Loucy (cell line): ENCODE measurements around the gene PPP1R3D.

Experiments
- H2AFZ ChIP-seq: fragments of 200-600 bp; sonication (generic); 2 replicates; pipeline ENCODE4 v1.6.0; 2016; ENCODE audit warnings: antibody characterized with exemption, mild to moderate bottlenecking, low read length, moderate library complexity
- H3F3A ChIP-seq: fragments of 200-600 bp; 2 replicates; pipeline ENCODE4 v1.6.0; 2016; ENCODE audit warnings: antibody characterized with exemption, low read depth, mild to moderate bottlenecking
- H3K27me3 ChIP-seq: fragments of 200-600 bp; sonication (generic); 2 replicates; pipeline ENCODE4 v1.6.1; 2014; ENCODE audit warnings: low read length, mild to moderate bottlenecking; ENCODE audit not compliant: insufficient read depth, poor library complexity, severe bottlenecking
- H3K36me3 ChIP-seq: fragments of 200-600 bp; sonication (generic); 2 replicates; pipeline ENCODE4 v1.6.1; 2016; ENCODE audit warnings: low read length; ENCODE audit not compliant: insufficient read depth
- H3K4me1 ChIP-seq: fragments of 200-600 bp; sonication (generic); 2 replicates; pipeline ENCODE4 v1.5.1; 2014; ENCODE audit warnings: low read length, mild to moderate bottlenecking; ENCODE audit not compliant: insufficient read depth, poor library complexity, severe bottlenecking
- H3K4me2 ChIP-seq: fragments of 200-600 bp; sonication (generic); 2 replicates; pipeline ENCODE4 v1.6.0; 2014; ENCODE audit warnings: antibody characterized with exemption, low read length, low read depth, mild to moderate bottlenecking; ENCODE audit not compliant: poor library complexity, severe bottlenecking
- H3K4me3 ChIP-seq: fragments of 200-600 bp; sonication (generic); 2 replicates; pipeline ENCODE4 v1.5.1; 2014; ENCODE audit warnings: low read length, mild to moderate bottlenecking, mixed read lengths; ENCODE audit not compliant: poor library complexity, severe bottlenecking
- H3K79me2 ChIP-seq: fragments of 200-600 bp; sonication (generic); 2 replicates; pipeline ENCODE4 v1.6.1; 2014; ENCODE audit warnings: low read length; ENCODE audit not compliant: insufficient read depth
- H3K9ac ChIP-seq: fragments of 200-600 bp; sonication (generic); 2 replicates; pipeline ENCODE4 v1.6.0; 2014; ENCODE audit warnings: mild to moderate bottlenecking, low read depth, low read length, moderate library complexity; ENCODE audit not compliant: poor library complexity, severe bottlenecking
- H3K9me2 ChIP-seq: fragments of 200-600 bp; sonication (generic); replicated peaks from 2 replicates; pipeline ENCODE4 v1.6.1; 2016; ENCODE audit warnings: low read depth, low read length, mixed read lengths
- H3K9me3 ChIP-seq: fragments of 200-600 bp; sonication (generic); 2 replicates; pipeline ENCODE4 v1.6.1; 2014; ENCODE audit warnings: mild to moderate bottlenecking, antibody characterized with exemption, low read length, low read depth; ENCODE audit not compliant: insufficient read depth
- H4K20me1 ChIP-seq: fragments of 200-600 bp; sonication (generic); 2 replicates; pipeline ENCODE4 v1.6.0; 2014; ENCODE audit warnings: antibody characterized with exemption, low read length, mild to moderate bottlenecking; ENCODE audit not compliant: insufficient read depth, poor library complexity, severe bottlenecking
- EZH2phosphoT487 ChIP-seq: fragments of 200-600 bp; IDR thresholded peaks from 2 replicates; pipeline ENCODE4 v1.6.1; 2018; ENCODE audit warnings: antibody characterized with exemption, mild to moderate bottlenecking, moderate library complexity, borderline replicate concordance
- TF ChIP-seq, protein P1 (sequence below): fragments of 200-600 bp; sonication (generic); conservative IDR thresholded peaks from 2 replicates; pipeline ENCODE4 v1.5.1; 2014; ENCODE audit warnings: mild to moderate bottlenecking, antibody characterized with exemption, low read length

Gene PPP1R3D

DNA sequence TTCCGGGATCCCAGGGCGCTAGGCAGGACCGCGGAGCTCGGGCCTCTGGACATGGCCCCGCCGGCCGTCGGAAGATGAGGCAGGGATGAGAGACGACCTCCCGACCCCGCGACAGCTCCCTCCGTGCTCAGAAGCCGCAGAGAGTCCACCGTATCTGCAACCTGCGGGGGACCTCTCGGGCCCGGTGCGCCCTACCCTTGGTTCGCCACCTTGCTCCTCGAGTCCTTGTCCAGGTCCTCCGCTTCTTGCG, 301 bp downstream of the PPP1R3D start:
- peak overlapping the region; percentile 81 for H3K9ac ChIP-seq
- H3K4me1 ChIP-seq, result peaks cover 37% of the 10 kb centered on the region
- H3K9me2 ChIP-seq, result no peaks in the 10 kb centered on the region
- H3K4me3 ChIP-seq, result peak overlapping the region; percentile 81
- H3K79me2 ChIP-seq, result peaks cover 34% of the 10 kb centered on the region
- no peaks in the 10 kb centered on the region for H4K20me1 ChIP-seq
- H3K4me2 ChIP-seq, result peak overlapping the region; percentile 64
- H2AFZ ChIP-seq, result peak overlapping the region; percentile 88
- 0 out of 2 replicates have a peak, but pooled peaks cover 2% of the 10 kb centered on the region for H3F3A ChIP-seq
- no peaks in the 10 kb centered on the region for H3K27me3 ChIP-seq
- H3K9me3 ChIP-seq, result no peaks in the 10 kb centered on the region
- TF ChIP-seq EZH2phosphoT487, result no peak
- TF ChIP-seq, protein P1, sequence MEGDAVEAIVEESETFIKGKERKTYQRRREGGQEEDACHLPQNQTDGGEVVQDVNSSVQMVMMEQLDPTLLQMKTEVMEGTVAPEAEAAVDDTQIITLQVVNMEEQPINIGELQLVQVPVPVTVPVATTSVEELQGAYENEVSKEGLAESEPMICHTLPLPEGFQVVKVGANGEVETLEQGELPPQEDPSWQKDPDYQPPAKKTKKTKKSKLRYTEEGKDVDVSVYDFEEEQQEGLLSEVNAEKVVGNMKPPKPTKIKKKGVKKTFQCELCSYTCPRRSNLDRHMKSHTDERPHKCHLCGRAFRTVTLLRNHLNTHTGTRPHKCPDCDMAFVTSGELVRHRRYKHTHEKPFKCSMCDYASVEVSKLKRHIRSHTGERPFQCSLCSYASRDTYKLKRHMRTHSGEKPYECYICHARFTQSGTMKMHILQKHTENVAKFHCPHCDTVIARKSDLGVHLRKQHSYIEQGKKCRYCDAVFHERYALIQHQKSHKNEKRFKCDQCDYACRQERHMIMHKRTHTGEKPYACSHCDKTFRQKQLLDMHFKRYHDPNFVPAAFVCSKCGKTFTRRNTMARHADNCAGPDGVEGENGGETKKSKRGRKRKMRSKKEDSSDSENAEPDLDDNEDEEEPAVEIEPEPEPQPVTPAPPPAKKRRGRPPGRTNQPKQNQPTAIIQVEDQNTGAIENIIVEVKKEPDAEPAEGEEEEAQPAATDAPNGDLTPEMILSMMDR, result no peak
- peaks cover 19% of the 10 kb centered on the region; the same call in 1 of the 2 replicates for H3K36me3 ChIP-seq

DNA sequence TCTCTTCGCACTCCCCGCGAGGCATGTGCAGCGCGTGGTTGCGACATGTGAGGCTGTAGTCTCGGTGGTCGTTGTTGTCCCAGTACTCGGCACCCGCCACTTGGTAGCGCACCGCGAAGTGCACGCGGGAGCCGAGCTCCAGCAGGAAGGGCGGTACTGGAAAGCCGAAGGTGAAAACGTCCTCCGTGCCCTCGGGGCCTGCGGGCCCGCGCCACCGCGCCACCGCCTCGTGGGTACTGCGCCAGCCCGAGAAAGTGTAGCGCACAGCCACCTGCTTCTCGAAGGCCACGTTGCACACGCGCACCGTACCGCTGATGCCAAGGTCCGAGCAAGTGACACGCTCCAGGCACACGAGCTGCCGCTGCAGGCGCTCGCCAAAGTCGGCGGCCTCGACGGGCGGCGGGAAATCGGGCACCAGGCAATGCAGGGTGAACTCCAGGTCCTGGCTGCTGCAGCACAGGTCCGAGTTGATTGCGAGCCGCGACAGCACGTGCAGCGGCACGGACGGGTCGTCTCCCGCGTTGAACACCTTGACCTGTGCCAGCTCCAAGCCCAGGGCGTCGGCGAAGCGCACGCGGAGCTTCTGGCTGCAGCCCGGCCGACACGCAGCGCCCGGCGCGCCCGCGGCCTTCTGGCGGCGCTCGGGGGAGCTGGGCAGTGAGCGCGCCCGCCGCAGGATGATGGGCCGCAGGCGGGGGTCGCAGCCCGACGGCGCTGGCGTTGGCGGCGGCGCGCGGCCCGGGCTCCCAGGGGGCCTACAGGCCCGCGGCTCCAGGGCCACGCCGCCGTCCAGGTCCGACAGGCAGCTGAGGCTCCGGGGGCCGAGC, 840 bp downstream of the PPP1R3D start:
- H3K36me3 ChIP-seq, result peaks cover 14% of the 10 kb centered on the region; the same call in 1 of the 2 replicates
- H3K9me2 ChIP-seq, result no peaks in the 10 kb centered on the region
- H3K9me3 ChIP-seq, result no peaks in the 10 kb centered on the region
- peaks cover 34% of the 10 kb centered on the region for H3K79me2 ChIP-seq
- TF ChIP-seq, protein P1, result no peak
- no peak for TF ChIP-seq EZH2phosphoT487
- peaks cover 37% of the 10 kb centered on the region for H3K4me1 ChIP-seq
- peak overlapping the region; percentile 81 for H3K4me3 ChIP-seq
- H3F3A ChIP-seq, result 0 out of 2 replicates have a peak, but pooled peaks cover 2% of the 10 kb centered on the region
- peak overlapping the region; percentile 64 for H3K4me2 ChIP-seq
- H4K20me1 ChIP-seq, result no peaks in the 10 kb centered on the region
- H3K9ac ChIP-seq, result peak overlapping the region; percentile 81
- H3K27me3 ChIP-seq, result no peaks in the 10 kb centered on the region
- H2AFZ ChIP-seq, result 0 out of 2 replicates have a peak overlapping the region, but pooled peaks have one; percentile 88

DNA sequence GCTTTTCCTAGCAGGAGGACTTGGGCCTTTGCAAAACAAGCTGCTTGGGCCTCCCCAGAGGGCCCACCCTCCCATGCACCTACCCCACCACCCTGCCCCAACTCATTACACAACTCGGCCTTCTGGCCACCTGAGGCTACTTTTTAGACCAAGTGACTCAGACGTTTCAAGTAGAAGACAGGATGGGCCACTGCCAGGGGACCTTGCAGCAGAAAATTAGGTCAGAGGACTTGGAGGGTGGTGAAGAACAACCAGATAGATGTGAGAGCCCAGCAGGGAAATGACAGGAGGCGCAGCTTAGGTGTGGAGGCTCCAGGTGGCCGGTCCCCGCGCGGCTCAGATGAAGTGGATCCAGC, 1.4 kb downstream of the PPP1R3D start:
- Histone ChIP-seq H4K20me1 (no peaks in the 10 kb centered on the region), H3K79me2 (peaks cover 34% of the 10 kb centered on the region), H3K36me3 (peaks cover 8% of the 10 kb centered on the region; the same call in 1 of the 2 replicates), H3K9me2 (no peaks in the 10 kb centered on the region), H3K4me3 (peak overlapping the region; percentile 56), H3K4me1 (peaks cover 37% of the 10 kb centered on the region), H3F3A (0 out of 2 replicates have a peak, but pooled peaks cover 2% of the 10 kb centered on the region), H3K9me3 (no peaks in the 10 kb centered on the region), H3K27me3 (no peaks in the 10 kb centered on the region), H2AFZ (no peak overlapping the region), H3K9ac (no peak overlapping the region), H3K4me2 (peak overlapping the region; percentile 57)
- TF ChIP-seq, protein P1, result no peak
- no peak for TF ChIP-seq EZH2phosphoT487
